Tibial nerve (tissue), 4 donors: ENCODE measurements around the gene ZNF609. TPM values are rescaled to one million over a fixed set of nuclear protein-coding genes. Genes with fewer than 3 reads are reported as not detected.

ENCODE experiments used
- DNase-seq, 2 donors: peaks; one replicate each; pipeline ENCODE4 v3.0.0-alpha.2; 2019; ENCODE audit warnings: low spot score in 2 of 2
- H3K27ac ChIP-seq, 4 donors: fragments of 200-600 bp; sonication (generic) in 3 of 4; one replicate each; pipeline ENCODE4 v1.5.1; 2017 to 2019; ENCODE audit warnings: mild to moderate bottlenecking in 1 of 4
- H3K27me3 ChIP-seq, 2 donors: fragments of 200-600 bp; sonication (generic) in 1 of 2; one replicate each; pipeline versions ENCODE4 v1.5.1 to v1.6.0; 2017 to 2019
- H3K36me3 ChIP-seq, 3 donors: fragments of 200-600 bp; sonication (generic); one replicate each; pipeline ENCODE4 v1.5.1; 2018 to 2019
- H3K4me1 ChIP-seq, 4 donors: fragments of 200-600 bp; sonication (generic) in 3 of 4; one replicate each; pipeline ENCODE4 v1.5.1; 2017 to 2019
- H3K4me3 ChIP-seq, 4 donors: fragments of 200-600 bp; sonication (generic) in 3 of 4; one replicate each; pipeline ENCODE4 v1.5.1; 2017 to 2019; ENCODE audit warnings: mild to moderate bottlenecking in 1 of 4, moderate library complexity in 1 of 4
- H3K9me3 ChIP-seq, 4 donors: fragments of 200-600 bp; sonication (generic) in 3 of 4; one replicate each; pipeline ENCODE4 v1.5.1; 2017 to 2019
- EP300 ChIP-seq, 2 donors: sonication (generic); formaldehyde crosslinking; IDR thresholded peaks; one replicate each; pipeline ENCODE4 v1.6.1; 2017; ENCODE audit warnings: antibody characterized with exemption in 2 of 2, mild to moderate bottlenecking in 1 of 2
- POLR2A ChIP-seq, 2 donors: fragments of 450-650 bp; IDR thresholded peaks; one replicate each; pipeline ENCODE4 v1.6.1; 2017; ENCODE audit warnings: antibody characterized with exemption in 2 of 2, mild to moderate bottlenecking in 2 of 2, moderate library complexity in 2 of 2
- WGBS, 2 donors: methylation state at CpG; one replicate each; pipeline ENCODE4 v1.1.5; 2018; 5-methylcytosine and 5-hydroxymethylcytosine counted together
- total RNA-seq, 4 donors: library from RNA; depleted of rRNA; stranded (reverse); fragments of >200 nt; gene quantifications; one replicate each; pipeline ENCODE4 v1.1.0, GENCODE V29; 2016
- TF ChIP-seq, protein P1 (sequence below), 5 experiments: fragments of 200-600 bp in 3 of 5; fragments of 450-650 bp in 2 of 5; sonication (generic) in 3 of 5; IDR thresholded peaks; one replicate each; pipeline ENCODE4 v1.5.1; 2016 to 2019; ENCODE audit warnings: antibody characterized with exemption in 5 of 5, mild to moderate bottlenecking in 3 of 5, moderate library complexity in 2 of 5

ZNF609 gene
- total RNA-seq, 4 donors from 2014 or later = 22.9 to 38.7 (median 27.1) TPM

GRCh38 chr15:64461721-64462162 is 1.4 kb downstream of the ZNF609 start:
- no peak for TF ChIP-seq POLR2A (IDR thresholded peaks at IDR 0.05)
- TF ChIP-seq, protein P1, sequence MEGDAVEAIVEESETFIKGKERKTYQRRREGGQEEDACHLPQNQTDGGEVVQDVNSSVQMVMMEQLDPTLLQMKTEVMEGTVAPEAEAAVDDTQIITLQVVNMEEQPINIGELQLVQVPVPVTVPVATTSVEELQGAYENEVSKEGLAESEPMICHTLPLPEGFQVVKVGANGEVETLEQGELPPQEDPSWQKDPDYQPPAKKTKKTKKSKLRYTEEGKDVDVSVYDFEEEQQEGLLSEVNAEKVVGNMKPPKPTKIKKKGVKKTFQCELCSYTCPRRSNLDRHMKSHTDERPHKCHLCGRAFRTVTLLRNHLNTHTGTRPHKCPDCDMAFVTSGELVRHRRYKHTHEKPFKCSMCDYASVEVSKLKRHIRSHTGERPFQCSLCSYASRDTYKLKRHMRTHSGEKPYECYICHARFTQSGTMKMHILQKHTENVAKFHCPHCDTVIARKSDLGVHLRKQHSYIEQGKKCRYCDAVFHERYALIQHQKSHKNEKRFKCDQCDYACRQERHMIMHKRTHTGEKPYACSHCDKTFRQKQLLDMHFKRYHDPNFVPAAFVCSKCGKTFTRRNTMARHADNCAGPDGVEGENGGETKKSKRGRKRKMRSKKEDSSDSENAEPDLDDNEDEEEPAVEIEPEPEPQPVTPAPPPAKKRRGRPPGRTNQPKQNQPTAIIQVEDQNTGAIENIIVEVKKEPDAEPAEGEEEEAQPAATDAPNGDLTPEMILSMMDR (IDR thresholded peaks at IDR 0.05) = no peak
- TF ChIP-seq EP300 (IDR thresholded peaks at IDR 0.05) = no peak
- H3K4me1 ChIP-seq = peaks cover 5 to 59% (median 36%) of the 10 kb centered on the region in 4 donors
- peak overlapping the region; percentile 80 to 96 (median 89) for H3K27ac ChIP-seq
- no peaks in the 10 kb centered on the region for H3K9me3 ChIP-seq
- no peaks in the 10 kb centered on the region for H3K27me3 ChIP-seq
- H3K4me3 ChIP-seq = peak overlapping the region; percentile 62 to 94 (median 78)
- 8 to 10% methylated on average over 5 of the region's 5 CpGs for WGBS, 2 donors
- no peaks in the 10 kb centered on the region for H3K36me3 ChIP-seq
- DNase-seq = no peak

DNA sequence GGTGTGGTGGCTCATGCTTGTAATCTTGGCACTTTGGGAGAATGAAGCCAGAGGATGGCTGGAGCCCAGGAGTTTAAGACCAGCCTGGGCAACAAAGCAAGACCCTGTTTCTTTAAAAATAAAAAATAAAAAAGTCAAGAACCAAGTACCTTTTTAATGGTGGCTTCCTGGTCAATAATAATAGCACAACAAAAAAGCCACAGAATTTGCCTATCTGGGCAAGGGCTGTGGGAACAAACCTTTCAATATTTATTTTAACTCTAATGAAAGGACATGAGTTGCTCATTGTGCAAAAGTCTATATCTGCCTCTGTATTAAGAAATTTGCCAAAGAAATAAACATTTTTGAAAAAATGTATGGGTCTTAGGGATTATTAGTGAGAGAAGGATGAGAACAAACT is 2.1 kb downstream of the ZNF609 start:
- DNase-seq = no peak
- Histone ChIP-seq H3K4me3 (no peak overlapping the region), H3K9me3 (no peaks in the 10 kb centered on the region), H3K36me3 (no peaks in the 10 kb centered on the region), H3K27ac (peak overlapping the region in 2 of 4 donors; percentile 90 to 96), H3K27me3 (no peaks in the 10 kb centered on the region), H3K4me1 (peaks cover 5 to 63% (median 36%) of the 10 kb centered on the region in 4 donors)
- TF ChIP-seq POLR2A (IDR thresholded peaks at IDR 0.05) (no peak), EP300 (IDR thresholded peaks at IDR 0.05) (no peak)
- TF ChIP-seq, protein P1 (IDR thresholded peaks at IDR 0.05) = no peak

DNA sequence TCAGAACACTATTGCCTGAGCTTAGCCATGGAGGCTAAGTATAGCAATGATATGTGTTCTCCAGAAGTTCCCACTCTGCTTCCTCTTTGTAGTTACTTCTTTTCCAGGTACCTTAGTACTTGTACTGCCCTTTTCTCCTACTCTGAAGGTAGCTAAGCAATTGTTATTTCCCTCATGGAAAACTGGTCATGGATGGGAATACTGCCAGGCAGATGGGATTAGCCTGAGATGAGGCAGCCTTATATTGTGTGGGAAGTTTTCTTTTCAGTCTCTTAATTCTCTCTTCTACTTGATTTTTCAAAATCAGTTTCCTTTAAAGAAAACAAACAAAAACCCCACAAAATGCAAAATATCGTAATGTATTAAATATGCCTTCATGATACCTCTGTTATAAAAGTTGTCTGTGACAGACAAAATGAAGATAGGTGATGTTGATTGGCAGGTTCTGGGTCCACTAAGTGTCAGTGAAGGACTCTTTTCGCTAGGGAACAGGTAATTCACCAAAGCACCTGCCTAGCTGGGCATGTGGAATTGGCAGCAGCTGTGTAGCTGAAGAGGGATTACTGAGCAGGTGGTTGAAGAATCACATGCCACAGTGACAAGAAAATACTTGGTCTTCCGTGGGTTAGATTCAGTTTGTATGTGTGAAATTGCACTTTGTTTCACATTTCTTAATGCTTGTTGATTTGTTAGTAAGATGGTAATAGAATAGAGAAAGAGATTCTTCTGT is 4.1 kb downstream of the ZNF609 start:
- Histone ChIP-seq H3K27ac (no peak overlapping the region), H3K36me3 (no peaks in the 10 kb centered on the region), H3K27me3 (no peaks in the 10 kb centered on the region), H3K4me1 (peaks cover 5 to 66% (median 36%) of the 10 kb centered on the region in 4 donors), H3K4me3 (no peak overlapping the region), H3K9me3 (no peaks in the 10 kb centered on the region)
- WGBS, 2 donors = 60 to 66% methylated on average over 3 of the region's 3 CpGs
- no peak for TF ChIP-seq POLR2A (IDR thresholded peaks at IDR 0.05)
- TF ChIP-seq EP300 (IDR thresholded peaks at IDR 0.05) = no peak
- TF ChIP-seq, protein P1 (IDR thresholded peaks at IDR 0.05) = no peak
- DNase-seq = no peak

- no peak for DNase-seq
- WGBS, 2 donors = 68 to 71% methylated on average over 4 of the region's 4 CpGs
These were observed 6.2 kb downstream of the ZNF609 start for GRCh38 chr15:64466408-64467141.

More at GRCh38 chr15:64466408-64467141, 6.2 kb downstream of the ZNF609 start:
- Histone ChIP-seq H3K36me3 (no peaks in the 10 kb centered on the region), H3K9me3 (no peaks in the 10 kb centered on the region), H3K4me3 (no peak overlapping the region), H3K4me1 (peaks cover 5 to 59% (median 32%) of the 10 kb centered on the region in 4 donors), H3K27me3 (no peaks in the 10 kb centered on the region), H3K27ac (peak overlapping the region in 1 of 4 donors; percentile 2)
- TF ChIP-seq POLR2A (IDR thresholded peaks at IDR 0.05) (no peak), EP300 (IDR thresholded peaks at IDR 0.05) (no peak)
- TF ChIP-seq, protein P1 (IDR thresholded peaks at IDR 0.05) = no peak
